Esophagus muscularis mucosa (tissue), 4 donors: ENCODE data around the gene FBXO24. TPM values are rescaled to one million over a fixed set of nuclear protein-coding genes. Genes with fewer than 3 reads are reported as not detected.
A peak's percentile ranks its signal among the peaks of the same experiment; 100 is the strongest.

Source experiments
- DNase-seq: peaks from one replicate; pipeline ENCODE4 v3.0.0-alpha.2; 2017; ENCODE audit errors: extremely low spot score
- H3K27ac ChIP-seq, 4 donors: fragments of 200-600 bp; sonication (generic); replicated peaks in 1 of 4; 1 replicate in 3 of 4; 2 replicates in 1 of 4; pipeline ENCODE4 v1.5.1; 2016 to 2019; ENCODE audit warnings: mild to moderate bottlenecking in 1 of 4
- H3K27me3 ChIP-seq, 4 donors: fragments of 200-600 bp; sonication (generic); one replicate each; pipeline versions ENCODE4 v1.5.1 to v1.6.0; 2016 to 2019
- H3K36me3 ChIP-seq, 4 donors: fragments of 200-600 bp; sonication (generic); one replicate each; pipeline ENCODE4 v1.5.1; 2016 to 2019
- H3K4me1 ChIP-seq, 4 donors: fragments of 200-600 bp; sonication (generic); one replicate each; pipeline ENCODE4 v1.5.1; 2016 to 2019
- H3K4me3 ChIP-seq, 4 donors: fragments of 200-600 bp; sonication (generic); 1 replicate in 2 of 4; 2 replicates in 2 of 4; pipeline ENCODE4 v1.5.1; 2016 to 2019; ENCODE audit warnings: mild to moderate bottlenecking in 4 of 4, moderate library complexity in 1 of 4
- H3K9me3 ChIP-seq, 4 donors: fragments of 200-600 bp; sonication (generic); 1 replicate in 3 of 4; 2 replicates in 1 of 4; pipeline ENCODE4 v1.5.1; 2016 to 2019
- CTCF ChIP-seq, 3 experiments: fragments of 200-600 bp in 2 of 3; fragments of 450-650 bp in 1 of 3; sonication (generic) in 2 of 3; IDR thresholded peaks; one replicate each; pipeline ENCODE4 v1.5.1; 2017 to 2019; ENCODE audit warnings: antibody characterized with exemption in 3 of 3, mild to moderate bottlenecking in 2 of 3, moderate library complexity in 1 of 3
- EP300 ChIP-seq: sonication (generic); formaldehyde crosslinking; IDR thresholded peaks from one replicate; pipeline ENCODE4 v1.6.1; 2017; ENCODE audit warnings: antibody characterized with exemption
- POLR2A ChIP-seq: fragments of 450-650 bp; IDR thresholded peaks from one replicate; pipeline ENCODE4 v1.6.1; 2017; ENCODE audit warnings: antibody characterized with exemption, moderate library complexity, mild to moderate bottlenecking, low read depth
- POLR2AphosphoS5 ChIP-seq, 2 donors: sonication (generic); formaldehyde crosslinking; IDR thresholded peaks; one replicate each; pipeline ENCODE4 v1.6.1; 2017; ENCODE audit warnings: antibody characterized with exemption in 2 of 2
- WGBS: methylation state at CpG from one replicate; pipeline ENCODE4 v1.1.5; 2018; 5-methylcytosine and 5-hydroxymethylcytosine counted together
- intact Hi-C: fragments of 100-400 bp; cut with DNase I; formaldehyde crosslinking; loops from one replicate; pipeline ENCODE4 v1.15.1; 2023
- total RNA-seq, 4 donors: library from RNA; depleted of rRNA; stranded (reverse); fragments of >200 nt; gene quantifications; one replicate each; pipeline versions ENCODE4 v1.1.0 to v1.2.1, GENCODE V29; 2016

The FBXO24 gene
- total RNA-seq, 4 donors from 2014 or later = 0.13 to 0.83 (median 0.48) TPM

- no peak for DNase-seq
- intact Hi-C loops = loop anchor here (5.0 to 10.0 kb wide), 2 partner anchors 92 to 255 kb away; partner anchors contain the start of genes GIGYF1 and SLC12A9
- WGBS = 80% methylated on average over 9 of the region's 18 CpGs
- Histone ChIP-seq H3K4me1 (peaks cover 17 to 38% (median 34%) of the 10 kb centered on the region in 4 donors), H3K27ac (no peak overlapping the region), H3K36me3 (no peaks in the 10 kb centered on the region), H3K9me3 (no peaks in the 10 kb centered on the region), H3K27me3 (no peaks in the 10 kb centered on the region), H3K4me3 (no peak overlapping the region)
- TF ChIP-seq POLR2A = no peak
- no peak for TF ChIP-seq CTCF (IDR thresholded peaks at IDR 0.05)
- no peak for TF ChIP-seq EP300
- TF ChIP-seq POLR2AphosphoS5 (IDR thresholded peaks at IDR 0.05) = no peak
These were observed 14.0 kb downstream of the FBXO24 start for GRCh38 chr7:100599911-100600729.

GRCh38 chr7:100600730-100601038 is 14.6 kb downstream of the FBXO24 start:
- 85% methylated on average over 4 of the region's 9 CpGs for WGBS
- Histone ChIP-seq H3K9me3 (no peaks in the 10 kb centered on the region), H3K4me3 (no peak overlapping the region), H3K36me3 (no peaks in the 10 kb centered on the region), H3K27me3 (no peaks in the 10 kb centered on the region), H3K27ac (no peak overlapping the region), H3K4me1 (peaks cover 20 to 44% (median 39%) of the 10 kb centered on the region in 4 donors)
- intact Hi-C loops = loop anchor here (5.0 to 10.0 kb wide), 2 partner anchors 92 to 254 kb away; partner anchors contain the start of genes GIGYF1 and SLC12A9
- no peak for DNase-seq
- no peak for TF ChIP-seq POLR2A
- TF ChIP-seq EP300 = no peak
- no peak for TF ChIP-seq CTCF (IDR thresholded peaks at IDR 0.05)
- TF ChIP-seq POLR2AphosphoS5 (IDR thresholded peaks at IDR 0.05) = no peak

GRCh38 chr7:100602889-100603725 is 17.0 kb downstream of the FBXO24 start:
- 47% methylated on average over 14 of the region's 21 CpGs for WGBS
- Histone ChIP-seq H3K9me3 (no peaks in the 10 kb centered on the region), H3K36me3 (no peaks in the 10 kb centered on the region), H3K27ac (peak overlapping the region; percentile 84 to 89 (median 86)), H3K4me1 (peaks cover 20 to 48% (median 43%) of the 10 kb centered on the region in 4 donors), H3K4me3 (peak overlapping the region; percentile 66 to 90 (median 74)), H3K27me3 (no peaks in the 10 kb centered on the region)
- intact Hi-C loops = loop anchor here (2.0 to 10.0 kb wide), 3 partner anchors 16 to 252 kb away; partner anchors contain the start of genes FBXO24, GIGYF1, LRCH4 and SLC12A9
- TF ChIP-seq EP300 = no peak
- TF ChIP-seq POLR2A = no peak
- TF ChIP-seq CTCF (IDR thresholded peaks at IDR 0.05) = no peak
- peak in 1 of 2 donors; percentile 53 for TF ChIP-seq POLR2AphosphoS5 (IDR thresholded peaks at IDR 0.05)
- DNase-seq = peak; percentile 95

GRCh38 chr7:100603726-100604027 is 17.5 kb downstream of the FBXO24 start:
- Histone ChIP-seq H3K36me3 (no peaks in the 10 kb centered on the region), H3K9me3 (no peaks in the 10 kb centered on the region), H3K27ac (peak overlapping the region; percentile 84 to 89 (median 86)), H3K4me3 (peak overlapping the region; percentile 66 to 90 (median 74)), H3K4me1 (peaks cover 20 to 48% (median 43%) of the 10 kb centered on the region in 4 donors), H3K27me3 (no peaks in the 10 kb centered on the region)
- WGBS = 8% methylated on average over 10 of the region's 10 CpGs
- no peak for DNase-seq
- TF ChIP-seq POLR2AphosphoS5 (IDR thresholded peaks at IDR 0.05) (no peak), POLR2A (no peak), CTCF (IDR thresholded peaks at IDR 0.05) (no peak), EP300 (no peak)
- intact Hi-C loops = loop anchor here (2.0 to 10.0 kb wide), 3 partner anchors 17 to 251 kb away; partner anchors contain the start of genes FBXO24, GIGYF1, LRCH4 and SLC12A9
